Calu3 (cell line): ENCODE measurements around the gene PATL2. TPM values are rescaled to one million over a fixed set of nuclear protein-coding genes. Genes with fewer than 3 reads are reported as not detected.

Source experiments
- BruUV-seq: library from RNA; stranded (reverse); fragments of 400-500 nt; replicated peaks from 2 replicates; lab custom pipeline; 2021; lab: Mats Ljungman, UMichigan
- CTCF ChIA-PET: fragments of 300-600 bp; sonication (Branson Sonifier 250); formaldehyde crosslinking; loops from one replicate; lab custom pipeline; 2022; ENCODE audit warnings: antibody characterized with exemption; lab: Charles Lee
- DNase-seq: peaks from one replicate; pipeline ENCODE4 v3.0.0; 2022
- H3K27ac Mint-ChIP-seq: one replicate; pipeline ENCODE4 v1.8.0; 2022; ENCODE audit warnings: mixed read lengths; ENCODE audit not compliant: unreplicated experiment
- H3K27me3 Mint-ChIP-seq: one replicate; pipeline ENCODE4 v1.8.0; 2022; ENCODE audit warnings: mixed read lengths; ENCODE audit not compliant: unreplicated experiment
- H3K36me3 Mint-ChIP-seq: one replicate; pipeline ENCODE4 v1.8.0; 2022; ENCODE audit warnings: mild to moderate bottlenecking, moderate library complexity, mixed read lengths; ENCODE audit not compliant: insufficient read depth, unreplicated experiment
- H3K4me1 Mint-ChIP-seq: one replicate; pipeline ENCODE4 v1.8.0; 2022; ENCODE audit warnings: mild to moderate bottlenecking, low read depth, mixed read lengths; ENCODE audit not compliant: unreplicated experiment
- H3K4me3 Mint-ChIP-seq: one replicate; pipeline ENCODE4 v1.8.0; 2022; ENCODE audit warnings: mild to moderate bottlenecking, low read depth, moderate library complexity, mixed read lengths; ENCODE audit not compliant: unreplicated experiment
- H3K9me3 Mint-ChIP-seq: one replicate; pipeline ENCODE4 v1.8.0; 2022; ENCODE audit warnings: low read depth, mixed read lengths; ENCODE audit not compliant: unreplicated experiment
- CTCF ChIP-seq: fragments of 200-600 bp; IDR thresholded peaks from one replicate; pipeline ENCODE4 v1.8.0; 2022; ENCODE audit warnings: antibody characterized with exemption; ENCODE audit not compliant: unreplicated experiment
- intact Hi-C: fragments of 100-400 bp; cut with micrococcal nuclease; formaldehyde crosslinking; loops from one replicate; pipeline ENCODE4 v1.10.0; 2022; ENCODE audit not compliant: unreplicated experiment
- total RNA-seq: library from RNA; stranded (reverse); gene quantifications from 2 replicates; pipeline ENCODE4 v1.2.3, GENCODE V29; 2022

The PATL2 gene
- total RNA-seq, 1 experiment from 2014 or later: 1.7 TPM

- Mint-ChIP-seq H3K27me3 (no peaks in the 10 kb centered on the region), H3K36me3 (no peaks in the 10 kb centered on the region), H3K9me3 (no peaks in the 10 kb centered on the region), H3K27ac (no peak overlapping the region), H3K4me3 (no peak overlapping the region), H3K4me1 (no peaks in the 10 kb centered on the region)
- TF ChIP-seq CTCF: no peak
- no peak for DNase-seq
- CTCF ChIA-PET: no interaction called here
- intact Hi-C loops: no loop called here
- no TSS peak for BruUV-seq
Measured at GRCh38 chr15:44670087-44670950, 40.8 kb downstream of the PATL2 start.

- intact Hi-C loops: no loop called here
- no peaks in the 10 kb centered on the region for H3K9me3 Mint-ChIP-seq
- H3K27me3 Mint-ChIP-seq: no peaks in the 10 kb centered on the region
- TF ChIP-seq CTCF: no peak
- CTCF ChIA-PET: no interaction called here
- no peak overlapping the region for H3K4me3 Mint-ChIP-seq
- DNase-seq: no peak
- H3K4me1 Mint-ChIP-seq: peaks cover 4% of the 10 kb centered on the region
- no peak overlapping the region for H3K27ac Mint-ChIP-seq
- no peaks in the 10 kb centered on the region for H3K36me3 Mint-ChIP-seq
- no TSS peak for BruUV-seq
Measured at GRCh38 chr15:44668921-44669320, 42.2 kb downstream of the PATL2 start.

GRCh38 chr15:44667039-44667360 is 44.1 kb downstream of the PATL2 start:
- no peaks in the 10 kb centered on the region for H3K27me3 Mint-ChIP-seq
- peaks cover 11% of the 10 kb centered on the region for H3K36me3 Mint-ChIP-seq
- no peak overlapping the region for H3K4me3 Mint-ChIP-seq
- no peak for TF ChIP-seq CTCF
- peaks cover 9% of the 10 kb centered on the region for H3K4me1 Mint-ChIP-seq
- DNase-seq: no peak
- CTCF ChIA-PET: no interaction called here
- H3K27ac Mint-ChIP-seq: no peak overlapping the region
- BruUV-seq: no TSS peak
- no peaks in the 10 kb centered on the region for H3K9me3 Mint-ChIP-seq
- intact Hi-C loops: no loop called here

DNA sequence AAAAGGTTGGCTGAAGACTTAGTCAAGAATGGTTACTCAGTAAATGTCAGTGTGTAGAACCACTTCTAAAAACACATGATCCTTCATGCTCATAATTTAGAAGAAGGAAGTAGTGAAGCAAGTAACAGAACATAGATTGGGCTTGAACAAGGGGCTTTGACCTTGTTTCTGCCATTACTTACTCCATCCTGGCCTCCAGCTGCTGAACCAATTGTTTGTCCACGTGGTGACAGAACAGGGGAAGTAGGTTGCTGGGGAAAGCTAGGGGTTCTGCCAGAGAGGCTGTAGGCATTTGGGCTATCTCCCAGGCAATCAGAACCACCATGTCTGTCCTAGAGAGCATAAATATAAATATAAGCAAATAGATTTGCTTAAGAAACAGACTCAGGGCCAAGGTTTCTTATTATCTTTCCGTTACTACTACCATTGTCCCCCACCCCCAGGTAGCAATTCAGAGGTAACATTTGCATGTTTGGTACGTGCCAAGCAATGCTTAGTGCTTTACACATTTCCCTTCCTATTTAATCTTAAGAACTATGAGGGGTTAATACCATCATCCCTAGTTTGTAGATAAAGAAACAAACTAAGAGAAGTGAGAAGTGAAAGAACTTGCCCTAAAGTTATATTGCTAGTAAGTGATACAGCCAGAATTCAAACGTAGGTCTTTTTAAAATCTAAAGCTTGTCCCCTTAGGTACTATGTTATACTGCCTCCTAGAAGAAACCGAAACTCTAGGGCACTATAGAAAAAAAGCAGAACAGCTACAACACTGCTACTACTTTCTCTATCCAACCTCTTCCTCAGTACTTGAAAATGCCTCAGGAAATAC is 44.7 kb downstream of the PATL2 start:
- BruUV-seq: no TSS peak
- Mint-ChIP-seq H3K27ac (no peak overlapping the region), H3K4me3 (no peak overlapping the region), H3K27me3 (no peaks in the 10 kb centered on the region), H3K36me3 (peaks cover 11% of the 10 kb centered on the region), H3K4me1 (peaks cover 9% of the 10 kb centered on the region), H3K9me3 (no peaks in the 10 kb centered on the region)
- DNase-seq: no peak
- CTCF ChIA-PET: no interaction called here
- no peak for TF ChIP-seq CTCF
- intact Hi-C loops: no loop called here
